Measurements from ENCODE around the gene GRAP. TPM values are rescaled to one million over a fixed set of nuclear protein-coding genes. Genes with fewer than 3 reads are reported as not detected.
"Not testable (repeated sequence)": the region's sequence is repeated elsewhere in the genome, so short reads cannot be mapped to it uniquely, and the experiment has no call there.

Gene GRAP
- total and polyA plus RNA-seq, 2 donors (not counting 3 experiments of a cell fraction or from before 2014, with no cell fraction given): 32.1 to 43.6 TPM

DNA sequence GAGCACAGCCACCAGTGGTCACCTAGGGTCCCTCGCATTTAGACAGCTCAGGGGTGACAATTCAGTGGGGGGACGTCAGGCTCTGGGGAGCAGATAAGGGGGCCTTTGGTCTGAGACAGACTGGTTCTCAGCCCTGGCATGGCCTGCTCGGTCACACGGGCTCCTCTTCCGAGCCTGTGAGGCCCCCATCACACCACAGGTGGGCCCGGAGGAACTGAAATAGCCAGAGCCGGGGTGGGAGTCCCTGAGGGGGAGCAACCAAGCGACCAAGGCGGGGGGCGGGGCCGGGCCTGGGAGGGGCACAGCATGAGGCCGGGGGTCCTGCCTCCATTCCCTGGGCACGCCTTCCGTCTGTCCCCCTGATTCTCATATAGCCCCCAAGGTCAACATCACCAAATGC is 4.4 kb downstream of the GRAP start:
- H3K9me3 ChIP-seq (replicated peaks; ENCODE audit: control insufficient read depth, insufficient read depth, low read length); H4K20me1 ChIP-seq (replicated peaks; ENCODE audit: control insufficient read depth, extremely low read depth, insufficient read depth, low read length); H3K9me1 ChIP-seq (replicated peaks; ENCODE audit: control insufficient read depth, extremely low read depth, insufficient read depth, low read length); POLR2A ChIA-PET; H3K9ac ChIP-seq (replicated peaks; ENCODE audit: extremely low read depth, insufficient read depth, low read length); H3K27ac ChIP-seq (ENCODE audit: insufficient read depth, low read depth, low read length); H3K27me3 ChIP-seq (ENCODE audit: control insufficient read depth in 2 of 2, insufficient read depth in 2 of 2, low read length in 2 of 2); H3K4me3 ChIP-seq (replicated peaks in 1 of 3; ENCODE audit: insufficient read depth in 1 of 3, low read depth in 1 of 3, low read length in 3 of 3); BruUV-seq (replicated peaks); H3K79me2 ChIP-seq (ENCODE audit: control insufficient read depth, insufficient read depth, low read length); H2AFZ ChIP-seq (ENCODE audit: low read depth, low read length); H3K4me1 ChIP-seq (ENCODE audit: control insufficient read depth, extremely low read depth, insufficient read depth, low read length); intact Hi-C loops (cut with micrococcal nuclease); H3K4me2 ChIP-seq (ENCODE audit: insufficient read depth, low read length); H3K36me3 ChIP-seq (ENCODE audit: control insufficient read depth in 2 of 2, extremely low read depth in 1 of 2, insufficient read depth in 2 of 2, low read length in 2 of 2); CTCF ChIA-PET; DNase-seq (ENCODE audit: low read depth, low spot score); dilution Hi-C loops (cut with MboI; ENCODE audit: extremely low pct_ligation_motif_present, low sequenced_read_pairs); FAIRE-seq: not testable (repeated sequence)

DNA sequence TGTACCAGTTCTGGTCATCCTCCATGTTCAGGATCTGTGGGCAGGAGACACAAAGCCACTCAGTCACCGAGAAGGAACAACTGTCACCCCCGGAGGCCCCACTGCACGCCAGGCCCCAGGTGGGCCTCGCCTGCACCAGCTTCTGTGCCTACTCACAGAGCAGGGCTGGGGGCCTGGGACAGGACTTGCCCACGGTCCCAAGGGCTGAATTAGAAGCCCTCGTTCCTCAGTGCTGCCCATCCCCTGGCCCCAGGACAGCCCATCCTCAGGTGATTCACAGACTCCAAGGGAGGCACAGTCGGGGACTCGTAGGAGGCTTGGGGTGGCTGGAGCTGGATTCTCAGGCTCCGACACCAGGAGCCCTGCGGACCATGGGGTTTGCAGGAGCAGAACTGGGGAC is 4.9 kb downstream of the GRAP start:
- DNase-seq (ENCODE audit: low read depth, low spot score); dilution Hi-C loops (cut with MboI; ENCODE audit: extremely low pct_ligation_motif_present, low sequenced_read_pairs); H4K20me1 ChIP-seq (replicated peaks; ENCODE audit: control insufficient read depth, extremely low read depth, insufficient read depth, low read length); POLR2A ChIA-PET; H3K9me3 ChIP-seq (replicated peaks; ENCODE audit: control insufficient read depth, insufficient read depth, low read length); H2AFZ ChIP-seq (ENCODE audit: low read depth, low read length); H3K9ac ChIP-seq (replicated peaks; ENCODE audit: extremely low read depth, insufficient read depth, low read length); H3K9me1 ChIP-seq (replicated peaks; ENCODE audit: control insufficient read depth, extremely low read depth, insufficient read depth, low read length); BruUV-seq (replicated peaks); FAIRE-seq; intact Hi-C loops (cut with micrococcal nuclease); H3K4me3 ChIP-seq (replicated peaks in 1 of 3; ENCODE audit: insufficient read depth in 1 of 3, low read depth in 1 of 3, low read length in 3 of 3); H3K79me2 ChIP-seq (ENCODE audit: control insufficient read depth, insufficient read depth, low read length); H3K36me3 ChIP-seq (ENCODE audit: control insufficient read depth in 2 of 2, extremely low read depth in 1 of 2, insufficient read depth in 2 of 2, low read length in 2 of 2); H3K27ac ChIP-seq (ENCODE audit: insufficient read depth, low read depth, low read length); H3K4me2 ChIP-seq (ENCODE audit: insufficient read depth, low read length); CTCF ChIA-PET; H3K4me1 ChIP-seq (ENCODE audit: control insufficient read depth, extremely low read depth, insufficient read depth, low read length); H3K27me3 ChIP-seq (ENCODE audit: control insufficient read depth in 2 of 2, insufficient read depth in 2 of 2, low read length in 2 of 2): not testable (repeated sequence)

DNA sequence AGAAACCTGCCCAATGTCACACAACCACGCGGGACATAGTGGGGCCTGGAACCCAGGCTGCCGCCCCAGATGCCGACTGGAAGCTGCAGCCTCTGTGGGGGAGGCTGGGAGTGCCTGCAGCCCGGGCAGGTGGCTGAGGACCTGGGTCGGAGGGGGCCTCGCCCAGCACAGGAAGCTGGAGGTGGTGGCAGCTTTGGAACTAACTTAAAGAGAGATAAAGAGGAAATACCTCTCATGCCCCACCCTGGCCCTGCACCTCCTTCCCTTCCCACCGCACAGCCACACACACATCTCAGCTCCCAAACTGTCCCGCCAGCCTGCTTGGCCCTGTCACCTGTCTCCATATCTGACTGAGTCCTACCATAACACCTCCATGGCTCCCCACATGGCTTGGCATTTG is 6.4 kb downstream of the GRAP start:
- H3K79me2 ChIP-seq (ENCODE audit: control insufficient read depth, insufficient read depth, low read length); H3K9me3 ChIP-seq (replicated peaks; ENCODE audit: control insufficient read depth, insufficient read depth, low read length); H3K9ac ChIP-seq (replicated peaks; ENCODE audit: extremely low read depth, insufficient read depth, low read length); H3K4me1 ChIP-seq (ENCODE audit: control insufficient read depth, extremely low read depth, insufficient read depth, low read length); CTCF ChIA-PET; H3K27me3 ChIP-seq (ENCODE audit: control insufficient read depth in 2 of 2, insufficient read depth in 2 of 2, low read length in 2 of 2); intact Hi-C loops (cut with micrococcal nuclease); H4K20me1 ChIP-seq (replicated peaks; ENCODE audit: control insufficient read depth, extremely low read depth, insufficient read depth, low read length); POLR2A ChIA-PET; H2AFZ ChIP-seq (ENCODE audit: low read depth, low read length); FAIRE-seq; H3K27ac ChIP-seq (ENCODE audit: insufficient read depth, low read depth, low read length); DNase-seq (ENCODE audit: low read depth, low spot score); H3K36me3 ChIP-seq (ENCODE audit: control insufficient read depth in 2 of 2, extremely low read depth in 1 of 2, insufficient read depth in 2 of 2, low read length in 2 of 2); H3K4me2 ChIP-seq (ENCODE audit: insufficient read depth, low read length); H3K9me1 ChIP-seq (replicated peaks; ENCODE audit: control insufficient read depth, extremely low read depth, insufficient read depth, low read length); BruUV-seq (replicated peaks); dilution Hi-C loops (cut with MboI; ENCODE audit: extremely low pct_ligation_motif_present, low sequenced_read_pairs); H3K4me3 ChIP-seq (replicated peaks in 1 of 3; ENCODE audit: insufficient read depth in 1 of 3, low read depth in 1 of 3, low read length in 3 of 3): not testable (repeated sequence)

DNA sequence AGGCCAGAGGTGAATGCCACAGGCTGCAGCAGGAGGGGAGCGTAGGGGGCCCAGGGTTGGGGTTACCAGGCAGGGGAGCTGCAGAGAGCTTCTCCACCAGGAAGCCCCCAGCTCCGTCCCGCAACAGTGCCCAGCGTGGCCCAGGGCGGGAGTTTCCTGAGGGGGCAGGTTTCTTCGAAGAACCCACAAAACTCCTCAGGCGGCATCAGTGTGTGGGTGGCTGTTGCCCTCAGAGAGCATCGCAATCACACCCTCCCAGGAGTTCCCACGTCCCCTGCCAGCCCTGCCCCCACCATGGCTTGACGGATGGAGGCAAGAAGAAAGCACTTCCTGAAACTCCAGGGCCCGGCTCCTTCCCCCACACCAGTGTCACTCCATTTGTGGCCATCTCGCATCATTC is 8.0 kb downstream of the GRAP start:
- dilution Hi-C loops (cut with MboI; ENCODE audit: extremely low pct_ligation_motif_present, low sequenced_read_pairs); BruUV-seq (replicated peaks); H3K9me1 ChIP-seq (replicated peaks; ENCODE audit: control insufficient read depth, extremely low read depth, insufficient read depth, low read length); H4K20me1 ChIP-seq (replicated peaks; ENCODE audit: control insufficient read depth, extremely low read depth, insufficient read depth, low read length); H3K4me3 ChIP-seq (replicated peaks in 1 of 3; ENCODE audit: insufficient read depth in 1 of 3, low read depth in 1 of 3, low read length in 3 of 3); H3K9me3 ChIP-seq (replicated peaks; ENCODE audit: control insufficient read depth, insufficient read depth, low read length); H3K9ac ChIP-seq (replicated peaks; ENCODE audit: extremely low read depth, insufficient read depth, low read length); H3K27me3 ChIP-seq (ENCODE audit: control insufficient read depth in 2 of 2, insufficient read depth in 2 of 2, low read length in 2 of 2); H3K36me3 ChIP-seq (ENCODE audit: control insufficient read depth in 2 of 2, extremely low read depth in 1 of 2, insufficient read depth in 2 of 2, low read length in 2 of 2); intact Hi-C loops (cut with micrococcal nuclease); H3K27ac ChIP-seq (ENCODE audit: insufficient read depth, low read depth, low read length); H2AFZ ChIP-seq (ENCODE audit: low read depth, low read length); H3K4me1 ChIP-seq (ENCODE audit: control insufficient read depth, extremely low read depth, insufficient read depth, low read length); H3K4me2 ChIP-seq (ENCODE audit: insufficient read depth, low read length); CTCF ChIA-PET; POLR2A ChIA-PET; DNase-seq (ENCODE audit: low read depth, low spot score); H3K79me2 ChIP-seq (ENCODE audit: control insufficient read depth, insufficient read depth, low read length): not testable (repeated sequence)
- peak; percentile 71 for FAIRE-seq
